ENCODE results near the gene TGM1. TPM values are rescaled to one million over a fixed set of nuclear protein-coding genes. Genes with fewer than 3 reads are reported as not detected.

TGM1 gene
- total and polyA plus RNA-seq, 2 experiments from 2014 or later, result 0.31 to 0.63 TPM

DNA sequence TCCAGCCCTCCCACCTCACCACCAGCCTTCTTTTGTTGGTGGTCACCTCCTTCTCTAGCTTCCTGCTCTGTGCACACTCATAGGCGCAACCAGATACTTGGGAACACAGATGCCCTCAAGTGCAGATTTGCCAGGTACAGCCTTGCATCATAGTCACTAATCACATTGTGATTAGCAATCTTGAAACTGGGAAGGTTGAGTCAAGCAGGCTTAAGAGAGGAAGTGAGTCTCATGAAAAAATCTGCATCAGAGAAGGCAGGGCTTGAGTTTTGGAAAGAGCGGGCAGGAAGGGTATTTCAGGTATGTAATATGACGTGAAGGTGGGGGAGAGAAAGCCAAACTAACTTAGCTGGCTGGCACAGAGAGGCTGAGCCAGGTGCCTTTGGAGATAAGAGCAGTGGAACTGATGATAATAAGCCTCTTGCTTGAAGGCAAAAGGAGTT, 11.1 kb upstream of the TGM1 start:
- H3K9me3 Mint-ChIP-seq, result no peaks in the 10 kb centered on the region; the same call in 2 of the 3 replicates
- peaks cover 8% of the 10 kb centered on the region for H3K27me3 Mint-ChIP-seq (ENCODE audit: insufficient read depth, low read depth, poor library complexity)
- Histone ChIP-seq H3K36me3 (ENCODE audit: insufficient read depth) (no peaks in the 10 kb centered on the region), H3K4me2 (no peak overlapping the region), H3K79me2 (replicated peaks; ENCODE audit: insufficient read depth) (no peaks in the 10 kb centered on the region; the same call in 1 of the 2 replicates), H3F3A (replicated peaks; ENCODE audit: low read depth) (peaks cover 11% of the 10 kb centered on the region; the same call in 1 of the 2 replicates), H3K4me1 (ENCODE audit: insufficient read depth) (peaks cover 16% of the 10 kb centered on the region), H2AFZ (no peak overlapping the region), H3K9me2 (ENCODE audit: insufficient read depth) (no peaks in the 10 kb centered on the region), H3K4me3 (no peak overlapping the region), H3K27me3 (ENCODE audit: insufficient read depth) (no peaks in the 10 kb centered on the region), H4K20me1 (replicated peaks; ENCODE audit: insufficient read depth) (no peaks in the 10 kb centered on the region; the same call in 1 of the 2 replicates), H3K27ac (ENCODE audit: low read depth) (no peak overlapping the region; the same call in 1 of the 2 replicates)
- H3K4me1 Mint-ChIP-seq, result peaks cover 22% of the 10 kb centered on the region
- no peak for ATAC-seq
- H3K27ac Mint-ChIP-seq, result peak overlapping the region; percentile 39
- H3K36me3 Mint-ChIP-seq (ENCODE audit: low read depth), result no peaks in the 10 kb centered on the region; the same call in 2 of the 3 replicates
- TF ChIP-seq, protein P1, sequence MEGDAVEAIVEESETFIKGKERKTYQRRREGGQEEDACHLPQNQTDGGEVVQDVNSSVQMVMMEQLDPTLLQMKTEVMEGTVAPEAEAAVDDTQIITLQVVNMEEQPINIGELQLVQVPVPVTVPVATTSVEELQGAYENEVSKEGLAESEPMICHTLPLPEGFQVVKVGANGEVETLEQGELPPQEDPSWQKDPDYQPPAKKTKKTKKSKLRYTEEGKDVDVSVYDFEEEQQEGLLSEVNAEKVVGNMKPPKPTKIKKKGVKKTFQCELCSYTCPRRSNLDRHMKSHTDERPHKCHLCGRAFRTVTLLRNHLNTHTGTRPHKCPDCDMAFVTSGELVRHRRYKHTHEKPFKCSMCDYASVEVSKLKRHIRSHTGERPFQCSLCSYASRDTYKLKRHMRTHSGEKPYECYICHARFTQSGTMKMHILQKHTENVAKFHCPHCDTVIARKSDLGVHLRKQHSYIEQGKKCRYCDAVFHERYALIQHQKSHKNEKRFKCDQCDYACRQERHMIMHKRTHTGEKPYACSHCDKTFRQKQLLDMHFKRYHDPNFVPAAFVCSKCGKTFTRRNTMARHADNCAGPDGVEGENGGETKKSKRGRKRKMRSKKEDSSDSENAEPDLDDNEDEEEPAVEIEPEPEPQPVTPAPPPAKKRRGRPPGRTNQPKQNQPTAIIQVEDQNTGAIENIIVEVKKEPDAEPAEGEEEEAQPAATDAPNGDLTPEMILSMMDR (conservative IDR thresholded peaks at IDR 0.05; ENCODE audit: low read depth in 2 of 2), result no peak
- no peak for TF ChIP-seq STAT1 (IDR thresholded peaks at IDR 0.05; ENCODE audit: unreplicated experiment)
- TF ChIP-seq, protein P2, sequence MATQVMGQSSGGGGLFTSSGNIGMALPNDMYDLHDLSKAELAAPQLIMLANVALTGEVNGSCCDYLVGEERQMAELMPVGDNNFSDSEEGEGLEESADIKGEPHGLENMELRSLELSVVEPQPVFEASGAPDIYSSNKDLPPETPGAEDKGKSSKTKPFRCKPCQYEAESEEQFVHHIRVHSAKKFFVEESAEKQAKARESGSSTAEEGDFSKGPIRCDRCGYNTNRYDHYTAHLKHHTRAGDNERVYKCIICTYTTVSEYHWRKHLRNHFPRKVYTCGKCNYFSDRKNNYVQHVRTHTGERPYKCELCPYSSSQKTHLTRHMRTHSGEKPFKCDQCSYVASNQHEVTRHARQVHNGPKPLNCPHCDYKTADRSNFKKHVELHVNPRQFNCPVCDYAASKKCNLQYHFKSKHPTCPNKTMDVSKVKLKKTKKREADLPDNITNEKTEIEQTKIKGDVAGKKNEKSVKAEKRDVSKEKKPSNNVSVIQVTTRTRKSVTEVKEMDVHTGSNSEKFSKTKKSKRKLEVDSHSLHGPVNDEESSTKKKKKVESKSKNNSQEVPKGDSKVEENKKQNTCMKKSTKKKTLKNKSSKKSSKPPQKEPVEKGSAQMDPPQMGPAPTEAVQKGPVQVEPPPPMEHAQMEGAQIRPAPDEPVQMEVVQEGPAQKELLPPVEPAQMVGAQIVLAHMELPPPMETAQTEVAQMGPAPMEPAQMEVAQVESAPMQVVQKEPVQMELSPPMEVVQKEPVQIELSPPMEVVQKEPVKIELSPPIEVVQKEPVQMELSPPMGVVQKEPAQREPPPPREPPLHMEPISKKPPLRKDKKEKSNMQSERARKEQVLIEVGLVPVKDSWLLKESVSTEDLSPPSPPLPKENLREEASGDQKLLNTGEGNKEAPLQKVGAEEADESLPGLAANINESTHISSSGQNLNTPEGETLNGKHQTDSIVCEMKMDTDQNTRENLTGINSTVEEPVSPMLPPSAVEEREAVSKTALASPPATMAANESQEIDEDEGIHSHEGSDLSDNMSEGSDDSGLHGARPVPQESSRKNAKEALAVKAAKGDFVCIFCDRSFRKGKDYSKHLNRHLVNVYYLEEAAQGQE (IDR thresholded peaks at IDR 0.05; ENCODE audit: unreplicated experiment), result no peak
- TF ChIP-seq CREB1 (CRISPR knock-in tag; IDR thresholded peaks at IDR 0.05; ENCODE audit: low read depth), result no peak
- TF ChIP-seq, protein P3, sequence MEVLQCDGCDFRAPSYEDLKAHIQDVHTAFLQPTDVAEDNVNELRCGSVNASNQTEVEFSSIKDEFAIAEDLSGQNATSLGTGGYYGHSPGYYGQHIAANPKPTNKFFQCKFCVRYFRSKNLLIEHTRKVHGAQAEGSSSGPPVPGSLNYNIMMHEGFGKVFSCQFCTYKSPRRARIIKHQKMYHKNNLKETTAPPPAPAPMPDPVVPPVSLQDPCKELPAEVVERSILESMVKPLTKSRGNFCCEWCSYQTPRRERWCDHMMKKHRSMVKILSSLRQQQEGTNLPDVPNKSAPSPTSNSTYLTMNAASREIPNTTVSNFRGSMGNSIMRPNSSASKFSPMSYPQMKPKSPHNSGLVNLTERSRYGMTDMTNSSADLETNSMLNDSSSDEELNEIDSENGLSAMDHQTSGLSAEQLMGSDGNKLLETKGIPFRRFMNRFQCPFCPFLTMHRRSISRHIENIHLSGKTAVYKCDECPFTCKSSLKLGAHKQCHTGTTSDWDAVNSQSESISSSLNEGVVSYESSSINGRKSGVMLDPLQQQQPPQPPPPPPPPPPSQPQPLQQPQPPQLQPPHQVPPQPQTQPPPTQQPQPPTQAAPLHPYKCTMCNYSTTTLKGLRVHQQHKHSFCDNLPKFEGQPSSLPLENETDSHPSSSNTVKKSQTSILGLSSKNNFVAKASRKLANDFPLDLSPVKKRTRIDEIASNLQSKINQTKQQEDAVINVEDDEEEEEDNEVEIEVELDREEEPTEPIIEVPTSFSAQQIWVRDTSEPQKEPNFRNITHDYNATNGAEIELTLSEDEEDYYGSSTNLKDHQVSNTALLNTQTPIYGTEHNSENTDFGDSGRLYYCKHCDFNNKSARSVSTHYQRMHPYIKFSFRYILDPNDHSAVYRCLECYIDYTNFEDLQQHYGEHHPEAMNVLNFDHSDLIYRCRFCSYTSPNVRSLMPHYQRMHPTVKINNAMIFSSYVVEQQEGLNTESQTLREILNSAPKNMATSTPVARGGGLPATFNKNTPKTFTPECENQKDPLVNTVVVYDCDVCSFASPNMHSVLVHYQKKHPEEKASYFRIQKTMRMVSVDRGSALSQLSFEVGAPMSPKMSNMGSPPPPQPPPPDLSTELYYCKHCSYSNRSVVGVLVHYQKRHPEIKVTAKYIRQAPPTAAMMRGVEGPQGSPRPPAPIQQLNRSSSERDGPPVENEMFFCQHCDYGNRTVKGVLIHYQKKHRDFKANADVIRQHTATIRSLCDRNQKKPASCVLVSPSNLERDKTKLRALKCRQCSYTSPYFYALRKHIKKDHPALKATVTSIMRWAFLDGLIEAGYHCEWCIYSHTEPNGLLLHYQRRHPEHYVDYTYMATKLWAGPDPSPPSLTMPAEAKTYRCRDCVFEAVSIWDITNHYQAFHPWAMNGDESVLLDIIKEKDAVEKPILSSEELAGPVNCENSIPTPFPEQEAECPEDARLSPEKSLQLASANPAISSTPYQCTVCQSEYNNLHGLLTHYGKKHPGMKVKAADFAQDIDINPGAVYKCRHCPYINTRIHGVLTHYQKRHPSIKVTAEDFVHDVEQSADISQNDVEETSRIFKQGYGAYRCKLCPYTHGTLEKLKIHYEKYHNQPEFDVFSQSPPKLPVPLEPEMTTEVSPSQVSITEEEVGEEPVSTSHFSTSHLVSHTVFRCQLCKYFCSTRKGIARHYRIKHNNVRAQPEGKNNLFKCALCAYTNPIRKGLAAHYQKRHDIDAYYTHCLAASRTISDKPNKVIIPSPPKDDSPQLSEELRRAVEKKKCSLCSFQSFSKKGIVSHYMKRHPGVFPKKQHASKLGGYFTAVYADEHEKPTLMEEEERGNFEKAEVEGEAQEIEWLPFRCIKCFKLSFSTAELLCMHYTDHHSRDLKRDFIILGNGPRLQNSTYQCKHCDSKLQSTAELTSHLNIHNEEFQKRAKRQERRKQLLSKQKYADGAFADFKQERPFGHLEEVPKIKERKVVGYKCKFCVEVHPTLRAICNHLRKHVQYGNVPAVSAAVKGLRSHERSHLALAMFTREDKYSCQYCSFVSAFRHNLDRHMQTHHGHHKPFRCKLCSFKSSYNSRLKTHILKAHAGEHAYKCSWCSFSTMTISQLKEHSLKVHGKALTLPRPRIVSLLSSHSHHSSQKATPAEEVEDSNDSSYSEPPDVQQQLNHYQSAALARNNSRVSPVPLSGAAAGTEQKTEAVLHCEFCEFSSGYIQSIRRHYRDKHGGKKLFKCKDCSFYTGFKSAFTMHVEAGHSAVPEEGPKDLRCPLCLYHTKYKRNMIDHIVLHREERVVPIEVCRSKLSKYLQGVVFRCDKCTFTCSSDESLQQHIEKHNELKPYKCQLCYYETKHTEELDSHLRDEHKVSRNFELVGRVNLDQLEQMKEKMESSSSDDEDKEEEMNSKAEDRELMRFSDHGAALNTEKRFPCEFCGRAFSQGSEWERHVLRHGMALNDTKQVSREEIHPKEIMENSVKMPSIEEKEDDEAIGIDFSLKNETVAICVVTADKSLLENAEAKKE (CRISPR knock-in tag; IDR thresholded peaks at IDR 0.05), result no peak
- no peak for TF ChIP-seq NANOG (IDR thresholded peaks at IDR 0.05; ENCODE audit: borderline replicate concordance)
- TF ChIP-seq ZNF114 (CRISPR knock-in tag; IDR thresholded peaks at IDR 0.05), result no peak
- no peak for TF ChIP-seq EZH2 (IDR thresholded peaks at IDR 0.05; ENCODE audit: low read depth, unreplicated experiment)
- TF ChIP-seq, protein P4, sequence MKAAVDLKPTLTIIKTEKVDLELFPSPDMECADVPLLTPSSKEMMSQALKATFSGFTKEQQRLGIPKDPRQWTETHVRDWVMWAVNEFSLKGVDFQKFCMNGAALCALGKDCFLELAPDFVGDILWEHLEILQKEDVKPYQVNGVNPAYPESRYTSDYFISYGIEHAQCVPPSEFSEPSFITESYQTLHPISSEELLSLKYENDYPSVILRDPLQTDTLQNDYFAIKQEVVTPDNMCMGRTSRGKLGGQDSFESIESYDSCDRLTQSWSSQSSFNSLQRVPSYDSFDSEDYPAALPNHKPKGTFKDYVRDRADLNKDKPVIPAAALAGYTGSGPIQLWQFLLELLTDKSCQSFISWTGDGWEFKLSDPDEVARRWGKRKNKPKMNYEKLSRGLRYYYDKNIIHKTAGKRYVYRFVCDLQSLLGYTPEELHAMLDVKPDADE (IDR thresholded peaks at IDR 0.05), result no peak
- TF ChIP-seq EZH2phosphoT487 (IDR thresholded peaks at IDR 0.05; ENCODE audit: unreplicated experiment), result no peak
- TF ChIP-seq JUNB (IDR thresholded peaks at IDR 0.05; ENCODE audit: unreplicated experiment), result no peak
- TF ChIP-seq POLR2AphosphoS5 (IDR thresholded peaks at IDR 0.05; ENCODE audit: low read depth), result no peak
- TF ChIP-seq ZNF331 (CRISPR knock-in tag; IDR thresholded peaks at IDR 0.05; ENCODE audit: low read depth), result no peak
- peak; percentile 21 for DNase-seq (ENCODE audit: low spot score)
- H3K4me3 Mint-ChIP-seq, result no peak overlapping the region
